Loucy (cell line): ENCODE measurements around the gene TUB.

Experiments
- H2AFZ ChIP-seq: fragments of 200-600 bp; sonication (generic); 2 replicates; pipeline ENCODE4 v1.6.0; 2016; ENCODE audit warnings: antibody characterized with exemption, mild to moderate bottlenecking, low read length, moderate library complexity
- H3F3A ChIP-seq: fragments of 200-600 bp; 2 replicates; pipeline ENCODE4 v1.6.0; 2016; ENCODE audit warnings: antibody characterized with exemption, low read depth, mild to moderate bottlenecking
- H3K27me3 ChIP-seq: fragments of 200-600 bp; sonication (generic); 2 replicates; pipeline ENCODE4 v1.6.1; 2014; ENCODE audit warnings: low read length, mild to moderate bottlenecking; ENCODE audit not compliant: insufficient read depth, poor library complexity, severe bottlenecking
- H3K36me3 ChIP-seq: fragments of 200-600 bp; sonication (generic); 2 replicates; pipeline ENCODE4 v1.6.1; 2016; ENCODE audit warnings: low read length; ENCODE audit not compliant: insufficient read depth
- H3K4me1 ChIP-seq: fragments of 200-600 bp; sonication (generic); 2 replicates; pipeline ENCODE4 v1.5.1; 2014; ENCODE audit warnings: low read length, mild to moderate bottlenecking; ENCODE audit not compliant: insufficient read depth, poor library complexity, severe bottlenecking
- H3K4me2 ChIP-seq: fragments of 200-600 bp; sonication (generic); 2 replicates; pipeline ENCODE4 v1.6.0; 2014; ENCODE audit warnings: antibody characterized with exemption, low read length, low read depth, mild to moderate bottlenecking; ENCODE audit not compliant: poor library complexity, severe bottlenecking
- H3K4me3 ChIP-seq: fragments of 200-600 bp; sonication (generic); 2 replicates; pipeline ENCODE4 v1.5.1; 2014; ENCODE audit warnings: low read length, mild to moderate bottlenecking, mixed read lengths; ENCODE audit not compliant: poor library complexity, severe bottlenecking
- H3K79me2 ChIP-seq: fragments of 200-600 bp; sonication (generic); 2 replicates; pipeline ENCODE4 v1.6.1; 2014; ENCODE audit warnings: low read length; ENCODE audit not compliant: insufficient read depth
- H3K9ac ChIP-seq: fragments of 200-600 bp; sonication (generic); 2 replicates; pipeline ENCODE4 v1.6.0; 2014; ENCODE audit warnings: mild to moderate bottlenecking, low read depth, low read length, moderate library complexity; ENCODE audit not compliant: poor library complexity, severe bottlenecking
- H3K9me2 ChIP-seq: fragments of 200-600 bp; sonication (generic); replicated peaks from 2 replicates; pipeline ENCODE4 v1.6.1; 2016; ENCODE audit warnings: low read depth, low read length, mixed read lengths
- H3K9me3 ChIP-seq: fragments of 200-600 bp; sonication (generic); 2 replicates; pipeline ENCODE4 v1.6.1; 2014; ENCODE audit warnings: mild to moderate bottlenecking, antibody characterized with exemption, low read length, low read depth; ENCODE audit not compliant: insufficient read depth
- H4K20me1 ChIP-seq: fragments of 200-600 bp; sonication (generic); 2 replicates; pipeline ENCODE4 v1.6.0; 2014; ENCODE audit warnings: antibody characterized with exemption, low read length, mild to moderate bottlenecking; ENCODE audit not compliant: insufficient read depth, poor library complexity, severe bottlenecking
- CTCF ChIP-seq: fragments of 200-600 bp; sonication (generic); conservative IDR thresholded peaks from 2 replicates; pipeline ENCODE4 v1.5.1; 2014; ENCODE audit warnings: mild to moderate bottlenecking, antibody characterized with exemption, low read length
- EZH2phosphoT487 ChIP-seq: fragments of 200-600 bp; IDR thresholded peaks from 2 replicates; pipeline ENCODE4 v1.6.1; 2018; ENCODE audit warnings: antibody characterized with exemption, mild to moderate bottlenecking, moderate library complexity, borderline replicate concordance

The TUB gene

GRCh38 chr11:8068605-8069221, 12.3 kb upstream of the TUB start:
- H3F3A ChIP-seq, result no peaks in the 10 kb centered on the region
- no peak overlapping the region for H2AFZ ChIP-seq
- no peaks in the 10 kb centered on the region for H3K9me2 ChIP-seq
- H3K79me2 ChIP-seq, result no peaks in the 10 kb centered on the region
- no peaks in the 10 kb centered on the region for H3K4me1 ChIP-seq
- no peaks in the 10 kb centered on the region for H3K27me3 ChIP-seq
- H3K9me3 ChIP-seq, result no peaks in the 10 kb centered on the region
- no peak overlapping the region for H3K9ac ChIP-seq
- no peak overlapping the region for H3K4me2 ChIP-seq
- no peak overlapping the region for H3K4me3 ChIP-seq
- no peaks in the 10 kb centered on the region for H4K20me1 ChIP-seq
- H3K36me3 ChIP-seq, result no peaks in the 10 kb centered on the region
- TF ChIP-seq CTCF (no peak), EZH2phosphoT487 (no peak)

- Histone ChIP-seq H3K36me3 (no peaks in the 10 kb centered on the region), H4K20me1 (no peaks in the 10 kb centered on the region), H3K9me3 (no peaks in the 10 kb centered on the region), H2AFZ (no peak overlapping the region), H3K4me1 (no peaks in the 10 kb centered on the region), H3F3A (no peaks in the 10 kb centered on the region), H3K27me3 (no peaks in the 10 kb centered on the region), H3K9me2 (no peaks in the 10 kb centered on the region), H3K4me2 (no peak overlapping the region), H3K4me3 (no peak overlapping the region), H3K79me2 (no peaks in the 10 kb centered on the region), H3K9ac (no peak overlapping the region)
- no peak for TF ChIP-seq EZH2phosphoT487
- TF ChIP-seq CTCF, result no peak
Observed at GRCh38 chr11:8069771-8070170, 11.2 kb upstream of the TUB start.

DNA sequence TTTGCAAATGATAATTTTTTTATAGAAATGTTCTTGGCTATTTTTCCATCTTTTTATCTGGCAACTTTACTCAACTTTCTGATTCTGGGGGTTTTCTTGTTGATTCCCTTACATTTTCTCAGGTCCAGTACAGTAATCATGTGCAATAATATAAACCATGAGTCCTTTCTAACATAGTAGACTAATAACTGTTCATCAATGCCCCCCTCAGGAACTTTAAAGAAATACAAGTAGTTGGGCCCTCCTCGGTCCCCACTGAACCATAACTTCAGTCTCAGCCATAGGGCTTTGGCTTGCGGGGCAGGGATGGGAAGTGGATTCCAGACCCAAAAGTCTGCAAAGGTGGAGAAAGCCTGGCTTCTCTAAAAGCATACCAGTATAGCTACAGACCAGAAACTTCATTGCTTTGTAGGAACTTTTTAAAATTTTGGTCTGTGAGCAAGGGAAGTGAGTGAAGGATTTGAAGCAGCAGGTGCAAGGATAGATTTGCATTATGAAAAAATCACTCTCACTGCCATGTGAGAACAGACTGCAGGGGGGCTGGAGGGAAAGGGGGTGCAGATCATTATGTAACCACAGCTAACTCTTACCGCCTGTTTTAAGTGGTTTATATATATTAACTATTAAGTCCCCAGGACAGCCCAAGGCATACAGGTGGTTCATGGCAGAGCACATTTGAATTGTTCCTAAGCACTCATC, 10.4 kb upstream of the TUB start:
- H3F3A ChIP-seq, result no peaks in the 10 kb centered on the region
- no peaks in the 10 kb centered on the region for H3K27me3 ChIP-seq
- H3K36me3 ChIP-seq, result no peaks in the 10 kb centered on the region
- H3K9me3 ChIP-seq, result no peaks in the 10 kb centered on the region
- no peak overlapping the region for H3K9ac ChIP-seq
- peak; percentile 60 for TF ChIP-seq CTCF
- TF ChIP-seq EZH2phosphoT487, result no peak
- no peaks in the 10 kb centered on the region for H3K4me1 ChIP-seq
- H3K79me2 ChIP-seq, result no peaks in the 10 kb centered on the region
- no peak overlapping the region for H3K4me3 ChIP-seq
- no peaks in the 10 kb centered on the region for H3K9me2 ChIP-seq
- H2AFZ ChIP-seq, result no peak overlapping the region
- H3K4me2 ChIP-seq, result no peak overlapping the region
- no peaks in the 10 kb centered on the region for H4K20me1 ChIP-seq
